NCI-H1417 treated with DMSO at 0.1 percent for 48 hours (cell line): ENCODE data around the gene GPR52.
"Not testable (repeated sequence)": the region's sequence is repeated elsewhere in the genome, so short reads cannot be mapped to it uniquely, and the experiment has no call there.

Experiments used
- DNase-seq: peaks from one replicate; lab custom pipeline; 2025; lab: John Stamatoyannopoulos, UW

Gene GPR52

GRCh38 chr1:174447866-174448530, at the start of gene GPR52:
Gene GPR52, plus strand, starts transcription at chr1:174447964. Its CDS starts 148 bp downstream, at chr1:174448112.
- DNase-seq, result no peak

GRCh38 chr1:174398246-174398645, 49.5 kb upstream of the GPR52 start:
- DNase-seq, result no peak

- no peak for DNase-seq
Measured at GRCh38 chr1:174399211-174399610, 48.6 kb upstream of the GPR52 start.

- no peak for DNase-seq
Measured at GRCh38 chr1:174401075-174401474, 46.7 kb upstream of the GPR52 start.

GRCh38 chr1:174405219-174405618, 42.5 kb upstream of the GPR52 start:
- no peak for DNase-seq

- no peak for DNase-seq
Measured at GRCh38 chr1:174406421-174406820, 41.3 kb upstream of the GPR52 start.

- no peak for DNase-seq
Measured at GRCh38 chr1:174407665-174408064, 40.1 kb upstream of the GPR52 start.

GRCh38 chr1:174408146-174408545, 39.6 kb upstream of the GPR52 start:
- DNase-seq, result no peak

GRCh38 chr1:174409801-174410200, 38.0 kb upstream of the GPR52 start:
- DNase-seq, result not testable (repeated sequence)

- no peak for DNase-seq
Measured at GRCh38 chr1:174413632-174414031, 34.1 kb upstream of the GPR52 start.

GRCh38 chr1:174414203-174414602, 33.6 kb upstream of the GPR52 start:
- no peak for DNase-seq

- DNase-seq, result no peak
Measured at GRCh38 chr1:174415506-174415905, 32.3 kb upstream of the GPR52 start.

- no peak for DNase-seq
Measured at GRCh38 chr1:174417921-174418320, 29.8 kb upstream of the GPR52 start.

- DNase-seq, result no peak
Measured at GRCh38 chr1:174425121-174425520, 22.6 kb upstream of the GPR52 start.

GRCh38 chr1:174426153-174426552, 21.6 kb upstream of the GPR52 start:
- DNase-seq, result no peak

- DNase-seq, result no peak
Measured at GRCh38 chr1:174428033-174428432, 19.7 kb upstream of the GPR52 start.

- DNase-seq, result no peak
Measured at GRCh38 chr1:174428739-174429138, 19.0 kb upstream of the GPR52 start.

GRCh38 chr1:174433451-174433850, 14.3 kb upstream of the GPR52 start:
- DNase-seq, result no peak

GRCh38 chr1:174445351-174445750, 2.4 kb upstream of the GPR52 start:
- no peak for DNase-seq

- no peak for DNase-seq
Measured at GRCh38 chr1:174445817-174446216, 1.9 kb upstream of the GPR52 start.

- DNase-seq, result no peak
Measured at GRCh38 chr1:174448531-174448883, 743 bp downstream of the GPR52 start.

GRCh38 chr1:174448974-174449373, 1.2 kb downstream of the GPR52 start:
- no peak for DNase-seq

GRCh38 chr1:174451408-174451807, 3.6 kb downstream of the GPR52 start:
- no peak for DNase-seq

- no peak for DNase-seq
Measured at GRCh38 chr1:174465855-174466254, 18.1 kb downstream of the GPR52 start.

- no peak for DNase-seq
Measured at GRCh38 chr1:174466607-174467006, 18.8 kb downstream of the GPR52 start.
